WTC11 (cell line): Measurements from ENCODE around the gene CTNNA3. TPM values are rescaled to one million over a fixed set of nuclear protein-coding genes. Genes with fewer than 3 reads are reported as not detected.

Experiments used
- ATAC-seq: fragments of 200-7000 bp; cut with Tn5 transposase; 2 replicates; pipeline ENCODE4 v1.10.0; 2021; ENCODE audit warnings: mild to moderate bottlenecking, moderate library complexity
- CTCF ChIA-PET: fragments of 300-600 bp; sonication (Branson Sonifier 250); formaldehyde crosslinking; loops from one replicate; lab custom pipeline; 2021; ENCODE audit warnings: antibody characterized with exemption; lab: Charles Lee
- POLR2A ChIA-PET: fragments of 350-600 bp; sonication (Branson Sonifier 250); formaldehyde crosslinking; loops from one replicate; lab custom pipeline; 2021; ENCODE audit warnings: antibody characterized with exemption; lab: Charles Lee
- DNase-seq: peaks from one replicate; pipeline ENCODE4 v3.0.0; 2021; ENCODE audit warnings: low spot score
- H3K27ac Mint-ChIP-seq: 2 replicates; pipeline ENCODE4 v1.8.0; 2021; ENCODE audit warnings: mixed read lengths
- H3K27me3 Mint-ChIP-seq: 2 replicates; pipeline ENCODE4 v1.8.0; 2021; ENCODE audit warnings: low read depth, mild to moderate bottlenecking, moderate library complexity, mixed read lengths
- H3K36me3 Mint-ChIP-seq: 2 replicates; pipeline ENCODE4 v1.8.0; 2021; ENCODE audit warnings: mixed read lengths
- H3K4me1 Mint-ChIP-seq: 2 replicates; pipeline ENCODE4 v1.8.0; 2022; ENCODE audit warnings: mixed read lengths
- H3K4me3 Mint-ChIP-seq: 2 replicates; pipeline ENCODE4 v1.8.0; 2021; ENCODE audit warnings: mild to moderate bottlenecking, moderate library complexity, mixed read lengths
- H3K9me3 Mint-ChIP-seq: 2 replicates; pipeline ENCODE4 v1.8.0; 2021; ENCODE audit warnings: mixed read lengths
- ATF1 ChIP-seq: sonication (generic); formaldehyde crosslinking; IDR thresholded peaks from 2 replicates; pipeline ENCODE4 v1.8.1; 2023; ENCODE audit warnings: mild to moderate bottlenecking, moderate library complexity, missing genetic modification reagents
- ATF2 ChIP-seq: sonication (generic); formaldehyde crosslinking; IDR thresholded peaks from 2 replicates; pipeline ENCODE4 v1.8.1; 2022; ENCODE audit warnings: low read depth, missing genetic modification reagents, borderline replicate concordance
- ATF3 ChIP-seq: sonication (generic); formaldehyde crosslinking; conservative IDR thresholded peaks from 2 replicates; pipeline ENCODE4 v1.8.1; 2022; ENCODE audit warnings: mild to moderate bottlenecking, missing genetic modification reagents
- ATF6 ChIP-seq: sonication (generic); formaldehyde crosslinking; IDR thresholded peaks from 2 replicates; pipeline ENCODE4 v1.8.1; 2023; ENCODE audit warnings: mild to moderate bottlenecking, missing genetic modification reagents
- E2F4 ChIP-seq: sonication (generic); formaldehyde crosslinking; IDR thresholded peaks from 2 replicates; pipeline ENCODE4 v1.8.1; 2022; ENCODE audit warnings: low read depth, mild to moderate bottlenecking, moderate library complexity, missing genetic modification reagents, borderline replicate concordance
- ESRRA ChIP-seq: sonication (generic); formaldehyde crosslinking; IDR thresholded peaks from 2 replicates; pipeline ENCODE4 v1.8.1; 2022; ENCODE audit warnings: mild to moderate bottlenecking, missing genetic modification reagents, borderline replicate concordance
- ETV6 ChIP-seq: sonication (generic); formaldehyde crosslinking; IDR thresholded peaks from 2 replicates; pipeline ENCODE4 v1.8.1; 2022; ENCODE audit warnings: mild to moderate bottlenecking, missing genetic modification reagents
- FOXP1 ChIP-seq: sonication (generic); formaldehyde crosslinking; IDR thresholded peaks from 2 replicates; pipeline ENCODE4 v1.8.0; 2022; ENCODE audit warnings: missing genetic modification reagents, mild to moderate bottlenecking, moderate library complexity, borderline replicate concordance
- GABPB1 ChIP-seq: sonication (generic); formaldehyde crosslinking; IDR thresholded peaks from 2 replicates; pipeline ENCODE4 v1.8.1; 2023; ENCODE audit warnings: mild to moderate bottlenecking, missing genetic modification reagents
- IRF1 ChIP-seq: sonication (generic); formaldehyde crosslinking; IDR thresholded peaks from 2 replicates; pipeline ENCODE4 v1.8.0; 2023; ENCODE audit warnings: missing genetic modification reagents
- JUN ChIP-seq: sonication (generic); formaldehyde crosslinking; IDR thresholded peaks from 2 replicates; pipeline ENCODE4 v1.8.0; 2023; ENCODE audit warnings: mild to moderate bottlenecking, missing genetic modification reagents
- MLX ChIP-seq: sonication (generic); formaldehyde crosslinking; IDR thresholded peaks from 2 replicates; pipeline ENCODE4 v1.8.1; 2023; ENCODE audit warnings: mild to moderate bottlenecking, missing genetic modification reagents, moderate library complexity
- NFATC4 ChIP-seq: fragments of 250-450 bp; sonication (Bioruptor Pico); IDR thresholded peaks from 2 replicates; pipeline ENCODE4 v1.9.0; 2021; ENCODE audit warnings: mild to moderate bottlenecking
- NFE2L1 ChIP-seq: sonication (generic); formaldehyde crosslinking; IDR thresholded peaks from 2 replicates; pipeline ENCODE4 v1.8.1; 2023; ENCODE audit warnings: missing genetic modification reagents
- RORB ChIP-seq: fragments of 250-450 bp; sonication (Bioruptor Pico); IDR thresholded peaks from 2 replicates; pipeline ENCODE4 v1.9.0; 2021; ENCODE audit warnings: mild to moderate bottlenecking
- SMAD3 ChIP-seq: sonication (generic); formaldehyde crosslinking; IDR thresholded peaks from 2 replicates; pipeline ENCODE4 v1.8.0; 2022; ENCODE audit warnings: missing genetic modification reagents, mild to moderate bottlenecking, borderline replicate concordance
- SMAD4 ChIP-seq: sonication (generic); formaldehyde crosslinking; IDR thresholded peaks from 2 replicates; pipeline ENCODE4 v1.8.0; 2022; ENCODE audit warnings: mild to moderate bottlenecking, missing genetic modification reagents
- USF2 ChIP-seq: sonication (generic); formaldehyde crosslinking; IDR thresholded peaks from 2 replicates; pipeline ENCODE4 v1.8.1; 2023; ENCODE audit warnings: mild to moderate bottlenecking, missing genetic modification reagents, moderate library complexity
- ZBTB43 ChIP-seq: sonication (generic); formaldehyde crosslinking; IDR thresholded peaks from 2 replicates; pipeline ENCODE4 v1.8.1; 2023; ENCODE audit warnings: mild to moderate bottlenecking, missing genetic modification reagents
- ZNF121 ChIP-seq: sonication (generic); formaldehyde crosslinking; IDR thresholded peaks from 2 replicates; pipeline ENCODE4 v1.8.0; 2023; ENCODE audit warnings: missing genetic modification reagents
- ZNF219 ChIP-seq: sonication (generic); formaldehyde crosslinking; IDR thresholded peaks from 2 replicates; pipeline ENCODE4 v1.8.0; 2023; ENCODE audit warnings: missing genetic modification reagents, mild to moderate bottlenecking, borderline replicate concordance
- ZNF232 ChIP-seq: sonication (generic); formaldehyde crosslinking; IDR thresholded peaks from 2 replicates; pipeline ENCODE4 v1.8.0; 2022; ENCODE audit warnings: mild to moderate bottlenecking, missing genetic modification reagents
- ZNF281 ChIP-seq: sonication (generic); formaldehyde crosslinking; IDR thresholded peaks from 2 replicates; pipeline ENCODE4 v1.8.0; 2023; ENCODE audit warnings: mild to moderate bottlenecking, missing genetic modification reagents
- ZNF416 ChIP-seq: fragments of 250-450 bp; sonication (Bioruptor Pico); IDR thresholded peaks from 2 replicates; pipeline ENCODE4 v1.9.0; 2021; ENCODE audit warnings: mild to moderate bottlenecking, inconsistent platforms
- ZNF423 ChIP-seq: fragments of 250-450 bp; sonication (Bioruptor Pico); IDR thresholded peaks from 2 replicates; pipeline ENCODE4 v2.1.2; 2022; ENCODE audit warnings: mild to moderate bottlenecking, moderate library complexity
- total RNA-seq: library from RNA; stranded (reverse); gene quantifications from 3 replicates; pipeline ENCODE4 v1.2.3, GENCODE V29; 2021

The CTNNA3 gene
- total RNA-seq, 1 experiment from 2014 or later = 6.1 TPM

- TF ChIP-seq SMAD4 (CRISPR knock-in tag) = no peak
- no peak for TF ChIP-seq ZNF121
- no peak for TF ChIP-seq ZNF219 (CRISPR knock-in tag)
- TF ChIP-seq GABPB1 = no peak
- TF ChIP-seq ATF1 (CRISPR knock-in tag) = no peak
- TF ChIP-seq MLX (CRISPR knock-in tag) = no peak
- TF ChIP-seq SMAD3 (CRISPR knock-in tag) = no peak
- TF ChIP-seq, all 79 proteins: peak for 0
These were observed 588.3 kb downstream of the CTNNA3 start (continued) for GRCh38 chr10:67107670-67108069.

- CTCF ChIA-PET = no interaction called here
- TF ChIP-seq ZNF416 = no peak
- TF ChIP-seq E2F4 (CRISPR knock-in tag) = no peak
- TF ChIP-seq GABPB1 = no peak
- TF ChIP-seq NFE2L1 = no peak
- no peak for TF ChIP-seq RORB (CRISPR knock-in tag)
- TF ChIP-seq ATF6 = no peak
- no peak for TF ChIP-seq ATF3 (CRISPR knock-in tag)
- no peak for TF ChIP-seq IRF1 (CRISPR knock-in tag)
- no peak for TF ChIP-seq NFATC4
- no peak for TF ChIP-seq ETV6 (CRISPR knock-in tag)
- no peak for TF ChIP-seq ZNF281 (CRISPR knock-in tag)
- no peak for TF ChIP-seq ZNF232 (CRISPR knock-in tag)
- no peak for TF ChIP-seq USF2
- no peak for TF ChIP-seq ZBTB43 (CRISPR knock-in tag)
- no peak for TF ChIP-seq ESRRA (CRISPR knock-in tag)
- no peak for TF ChIP-seq ZNF423
- no peak for TF ChIP-seq ATF2 (CRISPR knock-in tag)
- no peak for TF ChIP-seq JUN (CRISPR knock-in tag)
- no peak for TF ChIP-seq FOXP1
- TF ChIP-seq, all 79 proteins: peak for 0
- no peak for ATAC-seq
- peak overlapping the region; percentile 62; the same call in 1 of the 2 replicates for H3K27ac Mint-ChIP-seq
- H3K27me3 Mint-ChIP-seq = no peaks in the 10 kb centered on the region
- H3K9me3 Mint-ChIP-seq = no peaks in the 10 kb centered on the region
- H3K4me3 Mint-ChIP-seq = no peak overlapping the region
- H3K36me3 Mint-ChIP-seq = no peaks in the 10 kb centered on the region
- H3K4me1 Mint-ChIP-seq = peaks cover 27% of the 10 kb centered on the region
- POLR2A ChIA-PET = no interaction called here
- DNase-seq = no peak
These were observed 595.0 kb downstream of the CTNNA3 start for GRCh38 chr10:67100951-67101350.
